CD4-positive, alpha-beta T cell treated with Interleukin-2 at 100 ng/mL for 4 hours (primary cell): ENCODE measurements around the gene ANXA3.
"Not testable (repeated sequence)": the region's sequence is repeated elsewhere in the genome, so short reads cannot be mapped to it uniquely, and the experiment has no call there.

Source experiments
- DNase-seq: peaks from one replicate; pipeline ENCODE4 v3.0.0-alpha.2; 2020; ENCODE audit warnings: low spot score

The ANXA3 gene

DNA sequence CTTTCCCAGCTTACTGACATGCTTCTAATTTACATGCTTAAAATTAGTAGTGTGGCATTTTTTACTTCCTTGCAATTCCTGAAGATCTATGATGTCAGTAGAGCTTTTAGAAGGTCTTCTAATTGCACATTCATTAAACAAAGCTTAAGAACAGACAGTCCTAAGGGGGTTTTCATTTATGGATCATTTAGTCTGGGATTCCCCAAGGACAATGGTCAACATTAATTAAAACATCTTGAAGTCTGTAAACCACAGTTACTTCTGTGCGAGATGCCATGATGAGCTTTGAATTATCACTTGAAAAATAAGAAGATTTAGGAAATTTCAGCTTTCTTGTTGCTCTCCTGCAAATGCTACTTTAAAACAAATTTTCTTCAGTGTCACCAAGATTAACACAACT, 20.2 kb downstream of the ANXA3 start:
- DNase-seq = no peak

- DNase-seq = no peak
These were observed 27.3 kb downstream of the ANXA3 start for GRCh38 chr4:78578674-78579425.

- DNase-seq = no peak
These were observed 30.0 kb downstream of the ANXA3 start for GRCh38 chr4:78581618-78582017.

GRCh38 chr4:78584863-78585547, 33.4 kb downstream of the ANXA3 start:
- DNase-seq = no peak

- no peak for DNase-seq
These were observed 34.1 kb downstream of the ANXA3 start for GRCh38 chr4:78585633-78586032.

DNA sequence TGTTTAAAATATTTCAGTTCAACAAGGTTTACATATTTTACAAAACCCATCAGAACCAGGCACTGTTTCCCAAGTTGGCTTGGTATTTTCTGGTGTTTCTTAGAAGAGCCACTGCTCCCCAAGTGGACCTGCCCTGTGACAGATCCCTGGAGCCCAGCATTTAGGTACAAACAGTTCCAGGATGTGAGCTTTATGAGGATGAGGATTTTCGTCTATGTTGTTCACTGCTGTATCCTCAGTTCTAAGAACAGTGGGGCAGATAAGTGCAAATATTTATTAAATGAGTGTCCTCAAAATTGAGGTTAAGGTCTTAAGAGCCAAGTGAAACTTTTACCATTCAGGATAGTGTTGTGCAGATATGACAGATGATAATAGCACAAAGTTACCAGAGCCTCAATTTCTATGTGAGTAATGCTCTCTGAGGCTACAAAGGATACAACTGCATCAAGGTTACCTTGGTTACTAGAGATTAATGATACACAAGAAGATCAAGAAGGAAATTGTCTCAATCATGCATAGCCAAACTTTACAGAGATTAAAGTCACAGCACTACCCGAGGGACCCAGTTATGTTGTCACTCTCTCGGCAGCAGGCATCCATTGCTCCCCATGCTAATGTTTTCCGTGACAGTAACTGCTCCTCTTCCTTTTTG, 37.5 kb downstream of the ANXA3 start:
- DNase-seq = no peak

DNA sequence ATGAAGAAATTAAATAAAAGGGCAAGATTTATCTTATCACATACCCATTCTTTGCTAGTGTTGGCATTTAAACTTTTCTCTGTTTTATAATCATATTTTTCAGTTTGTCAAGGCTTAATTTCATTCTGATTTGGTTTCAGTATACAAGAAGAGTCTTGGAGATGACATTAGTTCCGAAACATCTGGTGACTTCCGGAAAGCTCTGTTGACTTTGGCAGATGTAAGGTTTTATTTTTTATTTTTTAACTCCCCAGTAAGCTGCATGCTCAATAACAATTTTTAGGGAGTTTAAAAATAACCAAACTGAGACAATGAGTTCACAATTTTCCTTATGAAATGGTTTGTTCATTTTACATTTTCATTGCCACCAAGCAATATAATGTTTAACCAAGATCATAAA, 39.8 kb downstream of the ANXA3 start:
- DNase-seq = no peak

- no peak for DNase-seq
These were observed 40.7 kb downstream of the ANXA3 start for GRCh38 chr4:78592088-78592783.

DNA sequence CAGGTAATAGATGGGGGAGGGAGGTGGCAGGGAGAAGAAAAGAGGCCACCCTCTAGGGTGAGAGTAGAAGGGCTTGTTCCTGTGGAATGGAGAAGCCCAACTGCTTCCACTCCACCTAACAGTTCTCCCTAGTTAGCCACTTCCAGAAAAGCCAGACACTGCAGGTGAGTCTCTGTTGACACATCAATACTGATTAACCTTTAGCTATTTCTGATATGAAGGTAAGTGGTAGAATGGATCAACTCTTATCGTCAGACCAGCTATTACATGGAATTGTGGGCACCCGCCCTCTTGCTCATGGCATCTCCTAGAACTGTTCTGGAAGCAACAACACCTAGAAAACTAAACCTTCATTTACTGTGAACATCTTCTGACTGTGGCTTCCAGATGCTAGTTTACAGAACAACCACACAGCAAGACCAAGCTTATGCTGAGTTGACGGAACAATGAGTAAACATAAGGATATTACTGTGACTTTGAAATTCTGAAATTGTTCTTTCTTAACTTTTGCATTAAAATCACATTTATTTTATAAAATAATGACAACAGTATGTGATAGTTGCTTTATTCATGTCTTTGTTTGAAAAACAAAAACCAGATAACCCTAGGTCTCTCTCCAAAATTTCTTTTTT, 44.7 kb downstream of the ANXA3 start:
- DNase-seq = no peak

GRCh38 chr4:78598431-78598830, 46.9 kb downstream of the ANXA3 start:
- DNase-seq = not testable (repeated sequence)

DNA sequence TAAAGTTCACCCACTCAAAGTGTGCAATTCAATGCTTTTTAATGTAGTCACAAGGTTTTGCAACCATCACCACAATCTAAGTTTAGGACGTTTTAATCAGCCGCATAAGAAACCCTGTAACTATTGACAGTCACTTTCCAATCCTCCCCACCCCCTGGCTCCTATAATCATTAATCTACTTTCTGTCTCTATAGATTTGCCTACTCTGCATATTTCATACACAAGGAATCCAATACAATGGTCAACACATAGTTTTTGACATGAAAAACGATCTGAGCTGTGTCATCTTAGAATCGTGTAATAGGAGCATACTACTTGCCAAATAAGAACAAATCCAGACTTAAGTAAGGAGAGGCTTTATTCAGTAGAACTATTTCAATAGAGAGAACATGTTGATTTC, 47.6 kb downstream of the ANXA3 start:
- DNase-seq = no peak

DNA sequence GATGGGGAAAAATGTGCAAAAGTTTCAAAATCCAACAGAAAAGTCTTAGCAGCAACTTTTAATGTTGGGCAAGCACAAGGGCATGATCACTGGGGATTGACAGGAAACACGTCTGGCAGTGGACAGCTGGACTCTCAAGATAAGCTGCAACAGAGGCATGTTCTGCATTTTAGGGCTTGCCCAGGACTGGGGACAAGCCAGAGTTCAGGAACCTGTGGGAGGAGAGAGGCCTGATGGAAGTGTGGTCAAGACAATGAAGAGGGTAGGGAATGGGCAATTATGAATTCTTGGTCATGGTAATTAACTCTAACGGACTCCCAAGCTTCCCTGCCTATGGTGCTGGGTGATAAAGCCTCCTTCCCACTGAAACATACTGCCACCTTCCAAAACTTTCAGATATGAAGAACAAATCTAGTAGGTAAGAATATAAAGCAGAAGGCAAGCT, 48.4 kb downstream of the ANXA3 start:
- no peak for DNase-seq

DNA sequence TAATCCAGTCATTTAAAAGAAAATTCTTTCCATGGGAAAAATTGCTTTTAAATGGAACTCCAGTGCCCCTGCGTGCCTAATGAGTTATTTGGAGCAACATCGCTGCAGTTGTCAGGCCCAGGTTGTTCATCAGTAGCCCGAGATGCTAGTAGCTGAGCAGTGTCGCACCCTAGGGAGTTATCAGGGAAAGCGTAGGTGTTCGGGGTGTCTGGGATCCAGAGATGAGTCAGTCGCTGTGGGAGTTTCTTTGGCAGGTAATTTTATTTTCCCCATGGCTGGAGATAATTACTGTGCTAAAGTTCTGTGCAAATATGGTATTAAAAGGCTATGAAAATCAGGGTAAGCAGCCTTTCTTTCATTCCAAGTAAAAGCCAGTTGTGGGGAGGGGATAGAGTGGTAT, 49.4 kb downstream of the ANXA3 start:
- DNase-seq = no peak

DNA sequence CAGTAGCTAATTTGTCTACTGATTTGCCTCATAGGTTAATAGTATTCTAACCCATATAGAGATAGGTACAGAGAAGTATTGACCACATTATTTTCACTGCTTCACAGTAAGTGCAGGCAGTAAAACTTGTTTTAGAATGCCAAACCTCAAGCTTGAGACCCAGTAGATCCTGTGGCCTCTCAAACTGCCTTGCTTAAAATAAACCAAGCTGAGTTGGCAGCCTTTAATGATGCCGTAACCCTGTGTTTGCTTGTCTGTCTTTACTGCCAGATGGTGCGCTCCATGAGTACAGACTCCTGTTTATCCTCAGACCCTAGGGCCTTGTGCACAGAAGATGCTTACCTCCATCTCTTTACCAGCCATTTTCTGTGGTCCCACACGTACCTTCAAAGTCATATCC, 50.8 kb downstream of the ANXA3 start:
- no peak for DNase-seq

DNA sequence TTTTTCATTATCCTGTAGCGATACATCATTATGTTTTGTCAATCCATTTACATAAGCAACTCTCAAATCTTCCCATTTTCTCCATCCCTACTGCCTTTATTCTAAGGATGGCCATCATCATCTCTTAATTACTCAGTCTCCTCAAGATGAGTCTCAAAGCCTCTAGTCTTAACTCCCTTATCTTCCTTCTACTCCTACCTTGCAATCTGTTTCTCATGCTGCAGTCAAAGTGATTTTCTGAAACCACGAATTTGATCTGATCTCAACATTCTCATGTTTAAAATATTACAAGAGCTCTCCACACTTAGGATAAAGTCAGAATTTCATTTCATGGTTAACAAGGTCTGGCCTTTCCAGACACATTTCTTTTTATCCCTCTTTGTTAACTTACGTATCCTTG, 51.8 kb downstream of the ANXA3 start:
- no peak for DNase-seq

DNA sequence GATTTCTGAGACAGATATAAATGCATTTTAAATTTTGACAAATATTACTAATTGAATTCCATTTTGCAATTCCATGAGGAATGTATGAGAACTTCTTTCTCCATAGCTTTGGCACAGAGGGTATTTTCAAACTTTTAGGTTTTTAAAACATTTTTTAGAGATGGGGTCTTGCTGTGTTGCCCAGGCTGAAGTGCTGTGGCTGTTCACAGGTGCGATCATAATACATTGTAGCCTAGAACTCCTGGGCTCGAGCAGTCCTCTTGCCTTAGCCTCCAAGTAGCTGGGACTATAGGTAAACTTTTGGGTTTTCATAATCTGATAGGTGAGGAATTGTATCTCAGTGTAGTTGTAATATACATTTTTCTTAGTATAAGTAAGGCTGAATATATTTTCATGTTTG, 53.4 kb downstream of the ANXA3 start:
- DNase-seq = no peak

GRCh38 chr4:78606035-78606434, 54.5 kb downstream of the ANXA3 start:
- DNase-seq = no peak

DNA sequence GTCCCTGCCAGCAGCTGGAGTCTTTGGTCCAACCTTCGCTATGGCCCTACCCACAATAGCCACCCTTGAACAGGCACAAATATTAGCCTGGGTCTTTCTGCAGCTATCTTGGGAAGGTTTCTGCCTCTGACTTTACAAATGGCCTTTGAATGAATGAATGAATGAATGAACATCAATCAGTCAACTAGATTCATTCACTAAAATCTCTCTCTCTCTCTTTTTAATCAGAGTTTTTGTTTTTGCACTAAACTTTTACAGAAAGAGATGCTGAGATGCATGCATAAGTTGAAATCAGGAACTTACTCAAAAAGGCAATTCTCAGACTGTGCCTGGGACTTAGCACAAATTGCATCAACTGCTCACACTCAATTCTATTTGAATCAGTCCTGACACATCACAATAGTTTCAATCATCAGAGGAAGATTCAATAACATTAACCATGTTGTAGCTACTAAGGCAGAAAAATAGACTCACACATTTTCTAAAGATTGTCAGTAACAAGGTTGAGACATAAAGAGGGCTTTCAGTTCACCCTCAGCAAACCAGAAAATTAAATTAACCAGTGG, 55.0 kb downstream of the ANXA3 start:
- DNase-seq = no peak

- no peak for DNase-seq
These were observed 57.1 kb downstream of the ANXA3 start for GRCh38 chr4:78608684-78609083.

DNA sequence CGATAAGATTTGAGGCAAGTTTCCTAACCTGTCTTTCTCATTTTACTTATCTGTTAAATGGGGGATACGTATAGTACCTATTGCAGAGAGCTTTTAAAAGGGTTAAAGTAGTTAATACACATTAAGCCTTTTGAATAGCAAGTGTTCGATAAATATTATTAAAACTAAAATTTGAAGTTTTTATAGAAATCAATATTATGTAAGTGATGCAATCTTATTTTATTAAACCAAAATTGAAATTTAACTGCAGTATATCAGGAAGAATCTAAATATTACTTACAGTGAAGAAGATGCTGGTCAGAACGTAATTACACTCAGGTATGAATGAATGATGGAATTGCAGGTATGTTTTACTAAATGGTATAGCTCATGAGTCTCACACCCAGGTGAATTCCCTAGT, 58.0 kb downstream of the ANXA3 start:
- no peak for DNase-seq

GRCh38 chr4:78610546-78611214, 59.1 kb downstream of the ANXA3 start:
- no peak for DNase-seq
